Measurements from ENCODE around the gene CLDN6. TPM values are rescaled to one million over a fixed set of nuclear protein-coding genes. Genes with fewer than 3 reads are reported as not detected.

CLDN6 gene
- total and polyA plus RNA-seq, 2 of the 13 experiments (the other 11 are each of a cell fraction or from before 2014, with no cell fraction given): 5.9 to 7.6 TPM

- TF ChIP-seq ZNF687 (CRISPR knock-in tag; IDR thresholded peaks at IDR 0.05) (peak; percentile 91), ZFP36L1 (CRISPR knock-in tag; IDR thresholded peaks at IDR 0.05) (peak; percentile 60; the same call in 1 of the 2 replicates), ZNF225 (CRISPR knock-in tag; IDR thresholded peaks at IDR 0.05) (peak; percentile 44), NFKBIZ (CRISPR knock-in tag; IDR thresholded peaks at IDR 0.05) (peak; percentile 41; the same call in 1 of the 2 replicates), SUZ12 (IDR thresholded peaks at IDR 0.05; ENCODE audit: low read depth, low read length) (peak; percentile 90), MATR3 (CRISPR knock-in tag; IDR thresholded peaks at IDR 0.05) (no peak), TBX3 (IDR thresholded peaks at IDR 0.05; ENCODE audit: borderline replicate concordance) (no peak), ZFP36 (IDR thresholded peaks at IDR 0.05; ENCODE audit: borderline replicate concordance, low read depth, low read length, partially characterized antibody) (no peak), ELF1 (CRISPR knock-in tag; IDR thresholded peaks at IDR 0.05) (peak; percentile 83), CCAR2 (optimal IDR thresholded peaks at IDR 0.05; ENCODE audit: low read depth, low read length) (no peak), CBX1 (IDR thresholded peaks at IDR 0.05; ENCODE audit: low read depth) (peak; percentile 49), MNT (IDR thresholded peaks at IDR 0.05) (peak; percentile 53; the same call in 1 of the 2 replicates), HINFP (CRISPR knock-in tag; IDR thresholded peaks at IDR 0.05; ENCODE audit: low read depth) (peak; percentile 81), ZNF556 (CRISPR knock-in tag; IDR thresholded peaks at IDR 0.05; ENCODE audit: borderline replicate concordance) (0 out of 2 replicates have a peak, but pooled peaks have one; percentile 20), ZNF234 (CRISPR knock-in tag; conservative IDR thresholded peaks at IDR 0.05) (no peak), GZF1 (CRISPR knock-in tag; IDR thresholded peaks at IDR 0.05) (0 out of 2 replicates have a peak, but pooled peaks have one; percentile 34), ETV6 (CRISPR knock-in tag; conservative IDR thresholded peaks at IDR 0.05) (0 out of 2 replicates have a peak, but pooled peaks have one; percentile 46), NR2F6 (IDR thresholded peaks at IDR 0.05) (no peak), NR2F6 (CRISPR knock-in tag; IDR thresholded peaks at IDR 0.05) (peak; percentile 55; the same call in 1 of the 2 replicates), HNRNPH1 (optimal IDR thresholded peaks at IDR 0.05; ENCODE audit: low read depth, low read length) (peak; percentile 0), ARNTL (CRISPR knock-in tag; IDR thresholded peaks at IDR 0.05) (peak; percentile 81), ZNF639 (CRISPR knock-in tag; conservative IDR thresholded peaks at IDR 0.05) (peak; percentile 59; the same call in 1 of the 2 replicates)
These were observed 5.9 kb upstream of the CLDN6 start, which contains the start of the genes HCFC1R1 and THOC6 (continued) for GRCh38 chr16:3023669-3024478.
